Cardiac ventricle fibroblast (primary cell): ENCODE data around the gene MITD1. TPM values are rescaled to one million over a fixed set of nuclear protein-coding genes. Genes with fewer than 3 reads are reported as not detected.

Source experiments
- total RNA-seq: library from RNA; depleted of rRNA; stranded (reverse); fragments of >200 nt; gene quantifications from 2 replicates; pipeline ENCODE4 v1.2.3, GENCODE V29; 2015

Gene MITD1
- 8.5 and 16.3 TPM in 2 replicates for total RNA-seq

DNA sequence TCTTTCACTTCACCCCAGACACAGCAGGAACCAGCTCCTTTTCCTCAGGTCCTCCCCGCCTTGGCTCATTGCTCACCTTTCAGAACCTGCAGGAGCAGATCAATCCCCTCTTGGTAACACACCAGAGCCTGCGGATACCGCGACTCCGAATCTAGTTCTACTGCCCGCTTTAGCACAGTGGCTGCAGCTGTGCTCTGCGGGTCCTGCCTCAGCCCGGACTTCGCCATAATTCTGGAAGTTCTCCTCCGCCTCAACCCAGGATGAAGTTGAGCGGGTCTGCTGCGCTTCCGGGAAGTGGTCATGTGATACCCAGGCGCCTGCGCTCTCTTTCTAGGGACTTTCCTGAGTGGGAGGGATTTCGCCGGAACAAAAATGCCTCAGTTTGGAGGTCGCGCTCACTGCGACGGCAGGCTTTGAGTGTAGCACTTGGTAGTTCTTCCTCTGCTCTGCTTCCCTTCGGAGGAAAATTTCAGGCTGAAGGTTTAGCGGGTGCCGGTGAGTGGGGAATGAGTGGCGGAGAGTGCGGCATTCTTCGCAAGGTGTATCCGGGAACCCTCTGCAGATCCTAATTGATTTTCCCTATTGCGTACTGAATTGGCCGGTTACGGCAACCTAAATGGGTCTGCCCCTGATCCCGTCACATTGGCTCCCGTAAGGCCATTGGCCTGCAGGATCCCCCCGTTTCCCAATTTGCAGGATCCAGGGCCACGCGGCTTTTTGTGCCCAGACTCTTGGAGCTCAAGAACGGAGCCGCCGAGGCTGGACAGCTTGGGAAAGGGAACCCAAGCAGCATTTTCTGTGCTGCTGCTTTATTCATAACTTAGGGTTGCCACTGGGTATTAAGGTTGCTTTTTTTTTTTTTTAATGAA lies at the start of gene MITD1, which contains the start of gene MRPL30:
TSS of gene MITD1 (minus strand) at position 304 of the 869 bp plus-strand sequence. CDS start at position 227, 77 bp downstream.
TSS of gene MRPL30 (plus strand) at position 430 of the 869 bp plus-strand sequence. CDS start 5,020 bp downstream, outside the sequence.

DNA sequence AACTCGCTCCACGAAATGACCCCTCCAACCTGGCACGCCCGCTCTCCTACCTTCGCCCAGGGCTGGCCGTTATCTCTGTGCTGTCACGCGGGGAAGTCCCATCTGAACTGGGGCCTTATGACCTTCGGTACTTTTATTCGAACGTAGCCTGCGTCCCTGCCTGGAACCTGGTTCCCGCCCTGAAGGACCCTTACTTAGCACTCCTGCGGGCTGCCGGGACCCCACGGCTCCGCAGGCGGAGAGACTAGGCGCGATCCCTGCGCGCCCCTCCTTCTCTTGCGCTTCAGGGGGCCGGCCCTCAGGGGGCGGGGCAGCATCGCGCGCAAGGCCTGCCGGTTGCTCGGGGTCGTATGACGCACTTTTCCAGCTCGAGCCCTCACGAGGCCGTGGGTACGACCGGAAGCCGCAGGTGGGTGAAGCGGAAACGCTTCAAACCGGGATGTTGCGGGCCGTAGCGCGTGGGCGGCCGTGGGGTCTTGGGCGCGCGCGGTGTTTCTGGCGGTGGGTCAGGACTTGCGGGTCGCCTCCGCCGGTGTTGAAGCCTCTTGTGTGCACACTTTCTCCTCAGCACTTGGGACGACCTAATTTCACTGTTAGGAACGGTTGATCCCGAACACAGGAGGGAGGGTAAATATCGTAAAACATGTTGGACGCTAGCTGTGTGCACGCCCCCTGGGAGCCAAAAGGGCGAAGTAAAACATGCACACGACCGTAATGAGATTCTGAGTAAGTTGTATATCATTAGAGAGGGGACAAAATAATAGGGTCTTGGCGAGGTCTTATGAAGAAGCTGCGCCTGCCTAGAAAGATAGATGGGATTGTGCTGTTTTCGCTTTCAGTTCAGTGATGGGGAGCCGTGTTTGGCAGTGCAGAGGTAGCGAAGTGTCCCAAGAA lies 26.0 kb downstream of the MITD1 start, which contains the start of the genes LIPT1 and TSGA10:
TSS of gene LIPT1 (plus strand) at position 325 of the 894 bp plus-strand sequence. CDS start 6,991 bp downstream, outside the sequence.
TSS of gene TSGA10 (minus strand) at position 300 of the 894 bp plus-strand sequence. CDS start 45,503 bp downstream, outside the sequence.

DNA sequence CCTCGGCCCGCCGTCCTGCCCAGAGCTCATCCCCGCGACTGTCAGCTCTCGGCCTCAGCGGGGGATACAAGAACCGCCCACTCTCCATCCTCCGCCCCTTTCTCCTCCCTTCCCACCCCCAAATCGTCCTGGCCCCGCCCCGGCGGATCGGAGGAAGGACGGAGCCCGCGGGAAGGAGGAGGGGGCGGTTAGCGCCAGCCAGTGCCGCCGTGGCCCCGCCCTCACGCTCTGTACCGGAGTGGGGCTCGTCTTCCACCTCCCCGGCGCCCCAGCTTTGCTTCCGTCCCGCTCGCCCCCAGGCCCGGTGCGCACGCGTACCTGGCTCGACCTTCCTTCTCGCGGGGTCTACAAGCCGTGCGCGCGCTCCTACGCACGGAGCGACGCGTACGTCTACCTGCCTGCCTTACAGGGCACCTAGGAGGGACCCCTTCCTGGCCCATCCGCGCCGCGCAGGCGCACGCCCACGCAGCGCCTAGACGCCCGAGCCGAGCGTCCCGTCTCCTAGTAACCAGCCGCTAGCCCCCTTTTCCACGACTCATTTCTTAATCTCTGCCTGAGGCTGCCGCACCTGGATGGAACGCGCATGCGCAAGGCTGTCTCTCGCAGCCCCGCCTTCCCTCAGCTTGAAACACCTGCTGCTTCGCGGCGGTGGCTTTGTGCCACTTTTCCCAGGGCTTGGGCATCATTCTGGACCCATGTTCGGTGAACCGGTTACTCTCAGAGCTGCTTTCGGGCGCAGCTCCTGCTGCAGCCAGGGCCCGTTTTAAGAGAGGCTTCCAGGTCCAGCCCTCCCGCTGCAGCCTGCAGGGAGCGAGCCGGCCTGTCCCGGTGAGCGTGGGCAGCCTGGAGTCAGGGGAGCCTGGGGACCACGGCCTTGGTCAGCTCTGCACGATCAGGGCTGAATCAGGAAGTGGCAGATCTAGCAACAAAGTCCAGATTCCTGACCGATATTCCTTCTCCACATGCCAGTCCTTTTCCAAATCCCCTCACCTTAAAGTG lies 39.4 kb downstream of the MITD1 start, which contains the start of gene C2orf15:
TSS of gene C2orf15 (plus strand) at position 598 of the 999 bp plus-strand sequence. CDS start 8,852 bp downstream, outside the sequence.

Other genes with a start within 250 kb of the MITD1 start
- gene CRACDL, start 244.8 kb downstream of the MITD1 start, total RNA-seq = 0.50 TPM in 1 of 2 replicates, not detected in the other
- not detected in 2 replicates for gene C2orf15, start 39.4 kb downstream of the MITD1 start, total RNA-seq
- 0.49 and 2.1 TPM in 2 replicates for gene TSGA10, start 26.1 kb downstream of the MITD1 start, total RNA-seq
- 4.2 and 6.2 TPM in 2 replicates for gene LIPT1, start 26.1 kb downstream of the MITD1 start, total RNA-seq
- gene MRPL30, start 126 bp upstream of the MITD1 start, total RNA-seq = 21.5 and 22.1 TPM in 2 replicates
- not detected in 2 replicates for gene LYG2, start 74.6 kb upstream of the MITD1 start, total RNA-seq
- gene LYG1, start 120.1 kb upstream of the MITD1 start, total RNA-seq = not detected in 2 replicates
- gene TXNDC9, start 155.3 kb upstream of the MITD1 start, total RNA-seq = 30.6 and 36.1 TPM in 2 replicates
- 17.3 and 32.8 TPM in 2 replicates for gene EIF5B, start 156.3 kb upstream of the MITD1 start, total RNA-seq